ENCODE measurements around the gene MAP4K2.

DNA sequence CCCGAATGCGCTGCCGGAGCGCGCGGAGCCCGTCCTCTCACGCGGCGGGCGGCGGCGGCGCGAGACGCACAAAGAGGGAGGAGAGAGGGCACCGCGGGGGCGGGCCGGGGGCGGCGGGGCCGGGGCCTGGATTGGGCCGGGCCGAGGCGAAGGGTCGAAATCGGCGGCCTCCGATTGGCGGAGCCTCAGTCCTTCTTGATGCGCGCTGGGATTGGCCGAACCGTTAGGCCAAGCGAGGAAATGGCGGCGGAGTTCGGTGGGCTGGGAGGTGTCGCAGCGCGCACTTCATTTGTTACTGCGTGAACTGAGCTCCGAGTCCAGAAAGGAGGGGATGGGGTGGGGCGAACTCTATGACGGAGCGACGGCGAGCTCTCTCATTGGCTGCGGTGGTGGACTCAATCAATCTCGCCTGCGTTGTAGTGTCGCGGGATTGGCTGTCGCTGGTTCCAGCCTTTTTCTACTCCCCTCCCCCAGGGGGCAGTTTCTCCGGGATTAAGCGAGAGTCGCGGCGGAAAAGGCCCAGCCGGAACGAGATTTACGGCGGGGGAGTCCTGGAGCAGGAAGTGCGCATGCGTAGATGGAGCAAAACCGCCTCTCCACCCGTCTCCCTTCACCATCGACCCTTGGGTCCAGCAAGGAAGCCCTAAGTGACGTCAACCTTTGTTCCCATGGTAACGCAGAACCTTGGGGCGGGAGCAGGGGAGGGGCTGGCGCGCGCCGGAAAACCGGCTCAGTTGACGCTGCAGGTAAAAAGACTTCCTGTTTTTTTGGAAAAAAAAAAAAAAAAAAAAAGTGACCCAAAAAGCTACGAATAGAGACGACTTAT, 24.3 kb downstream of the MAP4K2 start, which contains the start of gene SF1:
- TF ChIP-seq CTCF (IDR thresholded peaks at IDR 0.05; ENCODE audit: low read length): no peak
- no peak for TF ChIP-seq EZH2 (optimal IDR thresholded peaks at IDR 0.05; ENCODE audit: low read depth, low read length)
- no peak for TF ChIP-seq EZH2phosphoT487 (IDR thresholded peaks at IDR 0.05; ENCODE audit: low read length)

Measured in MM.1S (cell line).